Endothelial cell of umbilical vein (primary cell): Measurements from ENCODE around the gene ZNF341. TPM values are rescaled to one million over a fixed set of nuclear protein-coding genes. Genes with fewer than 3 reads are reported as not detected.

ENCODE experiments used
- BruUV-seq: library from RNA; stranded (reverse); fragments of 400-500 nt; replicated peaks from 2 replicates; lab custom pipeline; 2021; lab: Mats Ljungman, UMichigan
- CTCF ChIA-PET: fragments of 300-600, 350-600 bp; sonication (Branson Sonifier 250); formaldehyde crosslinking; loops from one replicate; lab custom pipeline; 2021; ENCODE audit warnings: antibody characterized with exemption, inconsistent platforms; lab: Charles Lee
- POLR2A ChIA-PET: fragments of 300-600, 350-600 bp; sonication (Branson Sonifier 250); formaldehyde crosslinking; loops from one replicate; lab custom pipeline; 2021; ENCODE audit warnings: antibody characterized with exemption, inconsistent platforms; lab: Charles Lee
- DNase-seq: peaks from one replicate; pipeline ENCODE4 v3.0.0-alpha.2; 2011; ENCODE audit warnings: low read depth, low spot score
- FAIRE-seq: peaks from 2 replicates; lab custom pipeline; 2011; peaks lifted over from hg19 to GRCh38; lab: Jason Lieb, UNC
- H2AFZ ChIP-seq: 2 replicates; pipeline ENCODE4 v1.6.0; 2012; ENCODE audit warnings: low read depth, low read length, control low read depth, inconsistent platforms
- H3K27ac ChIP-seq: 2 replicates; pipeline ENCODE4 v1.5.1; 2011; ENCODE audit warnings: low read depth, mild to moderate bottlenecking, control low read depth, low read length, moderate library complexity; ENCODE audit not compliant: insufficient read depth
- H3K27me3 ChIP-seq, 2 experiments: 2 replicates each; pipeline versions ENCODE4 v1.6.0 to v1.6.1; 2011; ENCODE audit warnings: low read length in 2 of 2, mixed read lengths in 1 of 2; ENCODE audit not compliant: control insufficient read depth in 2 of 2, insufficient read depth in 2 of 2
- H3K36me3 ChIP-seq, 2 experiments: 2 replicates in 1 of 2; 3 replicates in 1 of 2; pipeline ENCODE4 v1.5.1; 2011; ENCODE audit warnings: low read length in 2 of 2, mild to moderate bottlenecking in 1 of 2, moderate library complexity in 1 of 2; ENCODE audit not compliant: control insufficient read depth in 2 of 2, insufficient read depth in 2 of 2; ENCODE audit errors: extremely low read depth in 1 of 2
- H3K4me1 ChIP-seq: 3 replicates; pipeline ENCODE4 v1.5.1; 2011; ENCODE audit warnings: mild to moderate bottlenecking, low read length; ENCODE audit not compliant: control insufficient read depth, insufficient read depth; ENCODE audit errors: extremely low read depth
- H3K4me2 ChIP-seq: 2 replicates; pipeline ENCODE4 v1.6.1; 2011; ENCODE audit warnings: low read length, control low read depth, mixed read lengths; ENCODE audit not compliant: insufficient read depth
- H3K4me3 ChIP-seq, 3 experiments: fragments of 200-600 bp in 1 of 3; sonication (generic), shearing (Covaris generic) in 1 of 3; replicated peaks in 1 of 3; 2 replicates each; pipeline ENCODE4 v1.5.1; 2011 to 2016; ENCODE audit warnings: control low read depth in 3 of 3, low read length in 3 of 3, mild to moderate bottlenecking in 2 of 3, inconsistent platforms in 1 of 3, low read depth in 1 of 3, moderate library complexity in 1 of 3; ENCODE audit not compliant: insufficient read depth in 1 of 3
- H3K79me2 ChIP-seq: 2 replicates; pipeline ENCODE4 v1.6.0; 2012; ENCODE audit warnings: low read length, inconsistent platforms; ENCODE audit not compliant: control insufficient read depth, insufficient read depth
- H3K9ac ChIP-seq: replicated peaks from 2 replicates; pipeline ENCODE3; 2011; ENCODE audit warnings: low read length, control low read depth; ENCODE audit not compliant: insufficient read depth; ENCODE audit errors: extremely low read depth
- H3K9me1 ChIP-seq: replicated peaks from 3 replicates; pipeline ENCODE4 v1.6.0; 2011; ENCODE audit warnings: mild to moderate bottlenecking, low read length; ENCODE audit not compliant: control insufficient read depth, insufficient read depth; ENCODE audit errors: extremely low read depth
- H3K9me3 ChIP-seq: replicated peaks from 2 replicates; pipeline ENCODE4 v1.5.1; 2012; ENCODE audit warnings: low read length, inconsistent platforms; ENCODE audit not compliant: control insufficient read depth, insufficient read depth
- H4K20me1 ChIP-seq: replicated peaks from 2 replicates; pipeline ENCODE3; 2011; ENCODE audit warnings: mild to moderate bottlenecking, low read length; ENCODE audit not compliant: control insufficient read depth, insufficient read depth; ENCODE audit errors: extremely low read depth
- EZH2 ChIP-seq: IDR thresholded peaks from 2 replicates; pipeline ENCODE4 v1.6.1; 2012; ENCODE audit warnings: borderline replicate concordance, low read depth, mild to moderate bottlenecking, moderate library complexity, low read length, inconsistent platforms; ENCODE audit not compliant: severe bottlenecking
- FOS ChIP-seq: IDR thresholded peaks from 2 replicates; pipeline ENCODE4 v1.6.1; 2011; ENCODE audit warnings: mild to moderate bottlenecking, low read length, moderate library complexity, borderline replicate concordance; ENCODE audit not compliant: insufficient read depth
- GATA2 ChIP-seq: IDR thresholded peaks from 2 replicates; pipeline ENCODE4 v1.7.0; 2011; ENCODE audit warnings: low read depth, mild to moderate bottlenecking, moderate library complexity, mixed read lengths, low read length; ENCODE audit not compliant: insufficient read length, insufficient read depth
- MYC ChIP-seq: IDR thresholded peaks from one replicate; pipeline ENCODE4 v1.6.1; 2011; ENCODE audit warnings: mild to moderate bottlenecking, low read depth, low read length
- dilution Hi-C: fragments of 300-500 bp; cut with MboI; formaldehyde crosslinking; loops from one replicate; pipeline ENCODE4 v1.15.0; 2019; ENCODE audit warnings: low sequenced_read_pairs; ENCODE audit not compliant: extremely low pct_ligation_motif_present
- intact Hi-C: fragments of 100-400 bp; cut with micrococcal nuclease; formaldehyde crosslinking; loops from one replicate; pipeline ENCODE4 v1.10.0; 2022
- polyA plus RNA-seq, 4 experiments: library from polyadenylated mRNA; depleted of rRNA in 3 of 4; stranded (reverse) in 3 of 4; unstranded in 1 of 4; fragments of >200 nt; gene quantifications; 2 replicates each; pipeline versions ENCODE4 v1.2.1 to v1.2.3, GENCODE V29; 2011 to 2012; ENCODE audit warnings: missing spikeins in 1 of 4
- total RNA-seq: library from RNA; stranded (reverse); gene quantifications from 2 replicates; pipeline ENCODE4 v1.2.3, GENCODE V29; 2021
- TF ChIP-seq, protein P1 (sequence below): IDR thresholded peaks from 2 replicates; pipeline ENCODE4 v1.6.1; 2011; ENCODE audit not compliant: insufficient read depth, insufficient read length
- TF ChIP-seq, protein P2 (sequence below), 2 donors: IDR thresholded peaks; 1 replicate in 1 of 2; 2 replicates in 1 of 2; pipeline ENCODE4 v1.5.1; 2011; ENCODE audit warnings: low read length in 2 of 2, mild to moderate bottlenecking in 2 of 2, moderate library complexity in 2 of 2, control low read depth in 1 of 2, inconsistent platforms in 1 of 2, low read depth in 1 of 2; ENCODE audit not compliant: insufficient read depth in 1 of 2; ENCODE audit errors: extremely low read depth in 1 of 2

ZNF341 gene
- total and polyA plus RNA-seq, 2 donors (not counting 3 experiments of a cell fraction or from before 2014, with no cell fraction given) = 4.9 TPM

DNA sequence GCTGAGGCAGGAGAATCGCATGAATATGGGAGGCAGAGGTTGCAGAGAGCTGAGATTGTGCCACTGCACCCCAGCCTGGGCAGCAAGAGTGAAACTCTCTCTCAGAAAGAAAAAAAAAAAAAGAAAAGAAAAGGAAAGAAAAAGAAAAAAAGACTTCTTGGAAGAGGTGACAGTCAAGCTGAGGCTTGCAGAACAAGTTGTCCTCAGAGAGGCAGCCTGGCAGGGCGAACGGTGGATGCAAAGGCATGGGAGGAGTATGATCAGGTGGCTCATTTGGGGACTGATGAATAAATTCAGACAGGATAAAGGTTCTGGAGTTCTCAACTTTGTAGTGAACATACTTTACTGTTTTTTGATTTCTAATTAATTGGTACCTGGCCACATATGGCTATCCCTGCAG is 12.4 kb downstream of the ZNF341 start:
- dilution Hi-C loops (no loop called here), intact Hi-C loops (no loop called here)
- no peaks in the 10 kb centered on the region for H3K27me3 ChIP-seq
- no peak for TF ChIP-seq EZH2
- TF ChIP-seq MYC = no peak
- no peak for TF ChIP-seq GATA2
- TF ChIP-seq FOS = no peak
- TF ChIP-seq, protein P1, sequence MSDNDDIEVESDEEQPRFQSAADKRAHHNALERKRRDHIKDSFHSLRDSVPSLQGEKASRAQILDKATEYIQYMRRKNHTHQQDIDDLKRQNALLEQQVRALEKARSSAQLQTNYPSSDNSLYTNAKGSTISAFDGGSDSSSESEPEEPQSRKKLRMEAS = no peak
- TF ChIP-seq, protein P2, sequence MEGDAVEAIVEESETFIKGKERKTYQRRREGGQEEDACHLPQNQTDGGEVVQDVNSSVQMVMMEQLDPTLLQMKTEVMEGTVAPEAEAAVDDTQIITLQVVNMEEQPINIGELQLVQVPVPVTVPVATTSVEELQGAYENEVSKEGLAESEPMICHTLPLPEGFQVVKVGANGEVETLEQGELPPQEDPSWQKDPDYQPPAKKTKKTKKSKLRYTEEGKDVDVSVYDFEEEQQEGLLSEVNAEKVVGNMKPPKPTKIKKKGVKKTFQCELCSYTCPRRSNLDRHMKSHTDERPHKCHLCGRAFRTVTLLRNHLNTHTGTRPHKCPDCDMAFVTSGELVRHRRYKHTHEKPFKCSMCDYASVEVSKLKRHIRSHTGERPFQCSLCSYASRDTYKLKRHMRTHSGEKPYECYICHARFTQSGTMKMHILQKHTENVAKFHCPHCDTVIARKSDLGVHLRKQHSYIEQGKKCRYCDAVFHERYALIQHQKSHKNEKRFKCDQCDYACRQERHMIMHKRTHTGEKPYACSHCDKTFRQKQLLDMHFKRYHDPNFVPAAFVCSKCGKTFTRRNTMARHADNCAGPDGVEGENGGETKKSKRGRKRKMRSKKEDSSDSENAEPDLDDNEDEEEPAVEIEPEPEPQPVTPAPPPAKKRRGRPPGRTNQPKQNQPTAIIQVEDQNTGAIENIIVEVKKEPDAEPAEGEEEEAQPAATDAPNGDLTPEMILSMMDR (IDR thresholded peaks at IDR 0.05; ENCODE audit: extremely low read depth in 1 of 2, insufficient read depth in 1 of 2, low read depth in 1 of 2, low read length in 2 of 2) = no peak
- ChIA-PET POLR2A (no interaction called here), CTCF (no interaction called here)
- H3K9me3 ChIP-seq = no peaks in the 10 kb centered on the region
- H3K9me1 ChIP-seq = no peaks in the 10 kb centered on the region
- no TSS peak for BruUV-seq
- no peak overlapping the region for H3K27ac ChIP-seq
- no peaks in the 10 kb centered on the region for H3K36me3 ChIP-seq
- DNase-seq = no peak
- FAIRE-seq = no peak
- H3K9ac ChIP-seq = no peak overlapping the region
- no peak overlapping the region for H2AFZ ChIP-seq
- no peaks in the 10 kb centered on the region for H3K4me1 ChIP-seq
- H3K79me2 ChIP-seq = no peaks in the 10 kb centered on the region
- no peak overlapping the region for H3K4me3 ChIP-seq
- H3K4me2 ChIP-seq = no peak overlapping the region
- H4K20me1 ChIP-seq = no peaks in the 10 kb centered on the region
